NCI-H1694 (cell line): ENCODE measurements around the gene KIF19.
"Not testable (repeated sequence)": the region's sequence is repeated elsewhere in the genome, so short reads cannot be mapped to it uniquely, and the experiment has no call there.

Source experiments
- DNase-seq: peaks from one replicate; lab custom pipeline; 2025; lab: John Stamatoyannopoulos, UW

KIF19 gene, protein sequence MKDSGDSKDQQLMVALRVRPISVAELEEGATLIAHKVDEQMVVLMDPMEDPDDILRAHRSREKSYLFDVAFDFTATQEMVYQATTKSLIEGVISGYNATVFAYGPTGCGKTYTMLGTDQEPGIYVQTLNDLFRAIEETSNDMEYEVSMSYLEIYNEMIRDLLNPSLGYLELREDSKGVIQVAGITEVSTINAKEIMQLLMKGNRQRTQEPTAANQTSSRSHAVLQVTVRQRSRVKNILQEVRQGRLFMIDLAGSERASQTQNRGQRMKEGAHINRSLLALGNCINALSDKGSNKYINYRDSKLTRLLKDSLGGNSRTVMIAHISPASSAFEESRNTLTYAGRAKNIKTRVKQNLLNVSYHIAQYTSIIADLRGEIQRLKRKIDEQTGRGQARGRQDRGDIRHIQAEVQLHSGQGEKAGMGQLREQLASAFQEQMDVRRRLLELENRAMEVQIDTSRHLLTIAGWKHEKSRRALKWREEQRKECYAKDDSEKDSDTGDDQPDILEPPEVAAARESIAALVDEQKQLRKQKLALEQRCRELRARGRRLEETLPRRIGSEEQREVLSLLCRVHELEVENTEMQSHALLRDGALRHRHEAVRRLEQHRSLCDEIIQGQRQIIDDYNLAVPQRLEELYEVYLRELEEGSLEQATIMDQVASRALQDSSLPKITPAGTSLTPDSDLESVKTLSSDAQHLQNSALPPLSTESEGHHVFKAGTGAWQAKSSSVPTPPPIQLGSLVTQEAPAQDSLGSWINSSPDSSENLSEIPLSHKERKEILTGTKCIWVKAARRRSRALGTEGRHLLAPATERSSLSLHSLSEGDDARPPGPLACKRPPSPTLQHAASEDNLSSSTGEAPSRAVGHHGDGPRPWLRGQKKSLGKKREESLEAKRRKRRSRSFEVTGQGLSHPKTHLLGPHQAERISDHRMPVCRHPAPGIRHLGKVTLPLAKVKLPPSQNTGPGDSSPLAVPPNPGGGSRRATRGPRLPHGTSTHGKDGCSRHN

DNA sequence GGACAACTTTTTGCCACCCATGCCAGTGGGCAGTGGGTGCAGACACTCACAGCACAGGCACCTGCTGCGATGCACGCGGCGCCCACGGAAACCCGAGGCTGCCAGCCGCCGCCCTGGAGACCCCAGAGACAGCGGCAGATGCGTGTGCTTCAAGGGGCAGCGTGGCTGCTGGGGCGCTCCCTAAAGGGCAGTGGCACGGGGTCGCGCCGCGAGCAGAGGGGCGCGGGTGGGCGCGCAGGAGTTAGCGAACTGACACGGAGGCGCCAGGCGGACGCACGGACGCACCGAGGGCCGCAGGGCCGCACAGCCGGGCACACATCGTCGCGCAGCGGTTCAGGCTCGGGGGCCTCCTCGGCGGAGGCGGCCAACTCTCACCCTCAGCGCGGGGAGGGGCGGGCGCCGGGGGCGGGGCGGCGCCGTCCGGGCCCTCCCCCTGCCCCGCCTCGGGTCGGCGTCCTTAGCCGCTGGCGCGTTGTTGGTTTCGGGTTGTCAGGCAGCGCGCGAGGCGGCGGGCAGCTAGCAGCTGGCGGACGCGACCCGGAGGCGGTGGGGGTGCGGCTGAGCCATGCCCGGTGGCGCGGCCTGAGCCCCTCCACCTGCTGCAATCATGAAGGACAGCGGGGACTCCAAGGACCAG lies at the start of gene KIF19:
Gene KIF19, plus strand, starts transcription at position 484 of the 637 bp plus-strand sequence. Its CDS starts 124 bp downstream, at position 608.
- DNase-seq, result no peak

DNA sequence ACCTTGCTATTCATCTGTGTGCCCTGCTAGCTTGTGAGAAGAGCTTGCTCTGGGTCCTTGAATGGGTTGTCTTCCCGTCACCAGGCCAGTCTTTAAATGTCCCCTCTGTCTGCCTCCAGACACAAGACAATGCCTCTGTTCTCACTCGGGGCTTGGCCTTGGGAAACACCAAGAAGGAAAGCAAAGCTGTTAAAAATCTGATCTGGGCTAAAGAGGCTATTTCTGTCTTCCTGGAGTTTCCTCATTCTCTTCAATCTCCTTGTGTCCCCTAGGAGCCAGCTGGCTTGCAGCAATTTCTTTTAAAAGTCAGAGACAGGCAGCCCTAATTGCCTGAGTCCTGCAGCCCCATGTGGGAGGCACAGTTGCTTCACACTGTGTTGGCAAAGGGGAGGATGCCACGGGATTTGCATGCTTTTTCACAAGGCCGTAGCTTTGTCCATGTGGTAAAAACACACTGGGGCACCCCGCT lies 49.5 kb upstream of the KIF19 start:
- no peak for DNase-seq

DNA sequence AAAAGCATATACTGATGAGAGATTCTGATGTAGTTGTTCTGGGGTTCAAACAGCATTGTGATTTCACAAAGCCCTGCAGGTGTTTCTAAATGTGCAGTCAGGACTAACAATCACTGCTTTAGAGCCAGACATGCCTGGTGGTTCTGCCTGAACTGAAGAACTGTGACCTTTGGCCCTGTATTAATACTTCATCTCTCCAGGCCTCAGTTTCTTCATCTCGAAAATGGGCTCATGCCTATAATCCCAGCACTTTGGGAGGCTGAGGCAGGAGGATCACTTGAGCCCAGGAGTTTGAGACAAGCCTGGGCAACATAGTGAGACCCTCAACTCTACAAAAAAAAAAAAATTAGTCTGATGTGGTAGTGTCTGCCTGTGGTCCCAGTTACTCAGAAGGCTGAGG lies 48.1 kb upstream of the KIF19 start:
- no peak for DNase-seq

DNA sequence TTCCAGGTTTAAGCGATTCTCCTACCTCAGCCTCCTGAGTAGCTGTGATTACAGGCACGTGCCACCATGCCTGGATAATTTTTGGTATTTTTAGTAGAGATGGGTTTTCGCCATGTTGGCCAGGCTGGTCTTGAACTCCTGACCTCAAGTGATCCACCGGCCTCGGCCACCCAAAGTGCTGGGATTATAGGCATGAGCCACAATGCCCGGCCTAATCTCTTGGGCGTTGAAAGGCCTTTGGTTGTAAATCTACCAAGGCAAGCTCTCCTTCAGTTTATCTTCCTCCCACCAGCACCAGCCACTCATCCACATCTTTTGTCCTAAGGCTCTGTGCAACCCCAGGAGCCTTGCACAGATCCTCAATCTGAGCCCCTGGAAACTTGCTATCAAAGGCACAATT lies 46.4 kb upstream of the KIF19 start:
- DNase-seq, result not testable (repeated sequence)

DNA sequence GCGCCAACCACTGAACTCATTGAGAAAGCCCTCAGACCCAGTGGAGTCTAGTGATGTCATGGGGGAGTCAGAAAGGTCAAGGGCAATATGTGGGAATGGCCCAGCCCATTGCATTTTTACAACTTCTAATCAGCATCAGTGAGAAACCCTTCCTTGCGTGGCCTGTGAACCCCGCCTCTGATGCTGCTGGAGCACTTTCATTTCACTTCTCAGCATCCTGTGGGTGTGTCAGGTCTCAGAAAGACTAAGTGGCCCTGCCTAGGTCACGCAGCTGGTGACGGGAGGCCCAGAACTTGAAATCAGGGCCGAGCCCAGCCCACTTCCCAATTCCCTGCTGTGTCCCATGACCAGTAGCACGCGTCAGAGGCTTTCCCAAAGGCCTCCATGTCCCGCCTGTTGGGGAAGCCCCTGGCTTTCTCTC lies 45.9 kb upstream of the KIF19 start:
- no peak for DNase-seq

DNA sequence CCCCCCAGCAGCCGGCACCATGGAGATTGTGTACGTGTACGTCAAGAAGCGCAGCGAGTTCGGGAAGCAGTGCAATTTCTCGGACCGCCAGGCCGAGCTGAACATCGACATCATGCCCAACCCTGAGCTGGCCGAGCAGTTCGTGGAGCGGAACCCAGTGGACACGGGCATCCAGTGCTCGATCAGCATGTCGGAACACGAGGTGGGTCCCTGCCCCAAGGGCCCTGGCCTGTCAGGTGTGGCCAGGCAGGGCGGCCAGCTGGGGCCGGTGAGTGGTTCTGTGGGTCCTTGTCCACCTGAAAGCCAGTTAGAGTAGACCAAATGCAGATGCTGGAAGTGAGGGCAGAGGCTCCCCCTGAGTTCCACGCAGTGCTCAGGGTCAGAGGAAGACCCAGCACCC lies 44.2 kb upstream of the KIF19 start:
- no peak for DNase-seq

DNA sequence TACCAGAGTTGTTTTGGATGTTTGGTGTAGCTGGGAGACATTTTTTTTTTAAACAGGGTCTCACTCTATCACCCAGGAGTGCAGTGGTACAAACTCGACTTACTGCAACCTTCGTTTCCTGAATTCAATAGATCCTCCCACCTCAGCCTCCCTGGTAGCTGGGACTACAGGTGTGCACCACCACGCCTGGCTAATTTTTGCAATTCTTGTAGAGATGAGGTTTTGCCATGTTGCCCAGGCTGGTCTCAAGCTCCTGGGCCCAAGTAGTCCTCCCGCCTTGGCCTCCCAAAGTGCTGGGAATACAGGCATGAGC lies 43.8 kb upstream of the KIF19 start:
- DNase-seq, result not testable (repeated sequence)

DNA sequence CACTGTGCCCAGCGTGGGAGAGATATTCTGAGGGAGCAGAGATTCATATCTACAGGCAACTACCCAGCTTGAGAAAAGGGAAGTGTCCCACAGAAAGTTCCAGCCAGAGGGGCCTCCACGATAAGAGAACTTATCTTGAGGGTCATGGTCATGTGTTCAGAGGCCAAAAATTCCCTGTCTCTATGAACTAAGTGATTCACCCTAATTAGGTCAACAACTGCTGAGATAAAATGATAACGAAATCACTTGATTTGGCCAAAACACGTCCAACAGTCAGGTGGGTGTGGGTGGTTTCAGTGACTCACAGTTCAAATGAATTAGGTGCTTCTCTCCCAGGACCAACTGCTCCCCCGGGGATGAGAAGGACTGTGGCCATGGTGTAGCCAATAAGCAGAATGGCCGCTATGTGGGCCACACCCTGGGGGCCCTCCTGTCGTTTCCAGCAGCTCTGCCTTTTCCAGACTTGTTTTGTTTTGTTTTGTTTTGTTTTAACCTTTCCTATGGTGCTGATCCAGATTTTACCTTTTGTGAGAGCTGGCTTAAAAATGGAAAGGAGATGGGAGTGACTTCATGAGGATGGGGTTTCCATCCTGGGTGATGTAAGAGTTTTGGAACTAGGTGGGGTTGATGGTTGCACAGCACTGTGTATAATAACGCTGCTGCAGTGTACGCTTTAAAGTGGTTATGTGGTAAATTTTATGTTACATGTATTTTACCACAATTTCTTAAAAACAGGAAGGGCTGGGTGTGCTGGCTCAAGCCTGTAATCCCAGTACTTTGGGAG lies 43.2 kb upstream of the KIF19 start:
- no peak for DNase-seq

DNA sequence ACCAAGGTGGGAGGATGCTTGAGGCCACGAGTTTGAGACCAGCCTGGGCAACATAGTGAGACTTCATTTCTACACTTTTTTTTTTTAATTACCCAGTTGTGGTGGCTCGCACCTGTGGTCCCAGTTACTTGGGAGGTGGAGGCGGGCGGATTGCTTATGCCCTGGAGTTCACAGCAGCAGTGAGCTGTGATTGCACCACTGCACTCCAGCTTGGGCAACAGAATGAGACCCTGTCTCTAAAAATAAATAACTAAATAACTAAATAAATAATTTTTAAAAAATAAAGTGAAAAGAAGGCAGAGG lies 42.7 kb upstream of the KIF19 start:
- DNase-seq, result no peak

DNA sequence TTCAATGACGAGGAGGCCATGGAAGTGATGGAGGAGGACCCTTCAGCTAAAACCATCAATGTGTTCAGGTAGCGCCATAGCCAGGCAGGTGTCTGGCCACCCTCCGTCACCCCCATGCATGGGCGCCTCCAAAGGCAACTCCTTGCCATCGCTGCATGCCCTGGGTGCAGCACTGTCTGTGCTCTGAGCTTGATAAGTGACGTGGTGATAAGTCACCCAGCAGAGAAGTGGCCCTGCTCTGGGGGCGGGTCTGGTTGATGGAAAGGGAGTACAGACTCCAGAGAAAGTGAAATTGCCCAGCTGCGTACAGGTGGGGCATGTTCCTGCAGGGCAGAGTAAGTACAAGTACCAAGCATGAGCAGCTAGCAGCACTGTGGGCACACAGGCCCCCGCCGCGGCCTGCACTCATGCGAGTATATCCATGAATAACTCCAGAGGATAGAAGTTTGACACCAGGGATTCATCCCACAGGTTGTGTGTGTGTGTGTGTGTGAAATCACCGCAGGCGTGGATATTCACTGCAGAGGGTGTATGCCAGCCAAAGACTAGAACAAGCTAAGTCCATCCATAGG lies 38.9 kb upstream of the KIF19 start:
- no peak for DNase-seq

DNA sequence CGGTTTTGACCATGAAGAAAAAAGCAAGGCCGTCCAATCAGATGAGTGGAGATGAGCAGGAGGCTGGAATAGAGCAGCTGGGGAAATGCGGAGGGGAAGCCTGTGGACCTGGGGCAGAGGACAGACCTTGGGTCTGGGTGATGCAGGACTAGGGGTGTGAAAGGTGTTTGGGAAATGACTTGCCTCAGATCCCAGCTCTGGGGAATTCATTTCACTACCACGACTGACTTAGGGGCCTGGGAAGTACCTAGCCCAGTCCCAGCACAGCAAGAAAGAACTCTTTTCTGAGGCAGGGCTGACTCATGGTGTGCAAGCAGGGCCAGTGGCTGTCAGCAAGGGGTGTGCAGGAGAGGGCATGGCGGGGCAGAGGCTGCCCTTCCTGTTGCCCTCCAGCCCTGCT lies 37.2 kb upstream of the KIF19 start:
- no peak for DNase-seq

DNA sequence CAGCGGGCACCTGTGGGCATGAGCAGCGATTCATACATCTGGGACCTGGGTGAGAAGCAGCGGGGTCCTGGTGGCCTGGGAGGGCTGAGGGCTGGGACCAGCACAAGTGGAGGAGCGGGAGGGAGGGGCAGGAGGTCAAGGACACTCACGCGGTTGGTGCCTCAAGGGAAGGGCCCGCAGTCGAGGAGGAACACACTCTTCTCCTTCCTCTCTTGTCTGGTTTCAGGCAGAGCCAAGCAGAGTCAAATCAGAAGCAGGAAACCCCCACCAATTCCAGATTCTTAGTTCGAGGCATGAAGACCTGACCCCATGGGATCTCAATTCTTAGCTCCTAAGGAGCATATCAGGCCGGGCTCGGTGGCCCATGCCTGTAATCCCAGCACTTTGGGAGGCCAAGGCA lies 36.3 kb upstream of the KIF19 start:
- DNase-seq, result no peak

DNA sequence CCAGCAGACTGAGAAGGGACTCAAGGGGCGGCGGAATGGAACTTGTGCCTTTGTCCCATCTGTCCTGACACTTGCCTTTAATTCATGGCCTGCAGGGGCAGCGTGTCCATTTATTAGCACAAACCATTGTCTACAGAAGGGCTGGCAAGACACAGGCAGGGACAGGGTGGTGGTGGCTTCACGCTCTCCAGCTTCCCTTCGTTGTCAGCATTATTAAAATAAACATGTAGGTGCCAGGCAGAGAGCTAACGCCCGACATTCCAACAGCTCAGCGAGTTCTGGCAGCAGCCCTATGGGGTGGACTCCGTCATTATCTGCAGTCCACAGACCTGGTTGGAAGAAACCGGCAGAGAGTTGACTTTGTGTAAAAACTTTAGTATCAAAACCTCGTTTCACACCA lies 35.7 kb upstream of the KIF19 start:
- DNase-seq, result no peak

DNA sequence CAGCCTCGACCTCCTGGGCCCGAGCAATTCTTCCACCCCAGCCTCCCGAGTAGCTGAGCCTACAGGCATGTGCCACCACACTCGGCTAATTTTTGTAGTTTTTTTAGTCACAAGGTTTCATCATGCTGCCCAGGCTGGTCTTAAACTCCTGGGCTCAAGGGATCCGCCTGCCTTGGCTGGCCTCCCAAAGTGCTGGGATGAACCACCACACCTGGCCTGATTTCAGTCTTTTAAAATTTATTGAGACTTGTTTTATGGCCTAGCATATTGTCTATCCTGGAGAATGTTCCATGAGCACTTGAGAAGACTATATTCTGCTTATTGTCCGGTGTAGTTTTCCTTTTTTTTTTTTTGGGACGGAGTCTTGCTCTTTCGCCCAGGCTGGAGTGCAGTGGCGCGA lies 33.5 kb upstream of the KIF19 start:
- DNase-seq, result no peak

DNA sequence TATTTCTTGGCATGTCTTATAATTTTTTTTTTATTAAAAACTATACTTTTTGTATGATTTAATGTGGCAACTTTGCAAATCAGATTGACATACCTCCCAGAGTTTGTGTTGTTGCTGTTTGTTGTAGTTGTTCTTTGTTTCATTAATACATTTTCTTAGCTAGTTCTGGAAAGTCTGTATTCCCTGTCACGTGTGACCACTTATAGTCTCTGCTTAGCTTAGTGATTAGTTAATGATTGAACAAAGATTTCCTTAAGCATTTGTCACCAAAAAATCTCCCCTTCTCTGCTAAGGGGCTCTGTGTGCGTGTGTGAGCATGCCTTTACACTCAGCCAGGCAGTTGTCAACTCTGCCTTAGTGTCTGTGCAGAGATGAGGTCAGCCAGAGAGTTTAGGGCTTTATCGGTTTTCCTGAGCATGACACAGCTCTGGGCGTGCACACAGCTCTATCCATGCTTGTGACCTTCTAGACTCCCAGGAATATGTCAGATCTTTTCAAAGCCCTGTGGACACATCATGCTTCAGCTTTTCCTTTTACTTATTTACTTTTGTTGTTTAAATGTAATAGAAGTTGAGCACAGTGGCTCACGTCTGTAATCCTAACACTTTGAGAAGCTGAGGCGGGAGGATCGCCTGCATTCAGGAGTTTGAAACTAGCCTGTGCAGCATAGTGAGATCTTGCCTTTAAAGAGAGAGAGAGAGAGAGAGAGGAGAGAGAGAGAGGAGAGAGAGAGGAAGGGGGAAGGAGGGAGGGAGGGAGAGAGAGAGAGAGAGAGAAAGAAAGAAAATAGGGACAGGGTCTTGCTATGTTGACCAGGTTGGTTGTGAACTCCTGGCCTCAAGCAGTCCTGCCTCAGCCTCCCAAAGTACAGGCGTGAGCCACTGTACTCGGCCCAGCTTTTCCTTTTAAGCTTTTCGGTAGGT lies 30.1 kb upstream of the KIF19 start:
- DNase-seq, result no peak

DNA sequence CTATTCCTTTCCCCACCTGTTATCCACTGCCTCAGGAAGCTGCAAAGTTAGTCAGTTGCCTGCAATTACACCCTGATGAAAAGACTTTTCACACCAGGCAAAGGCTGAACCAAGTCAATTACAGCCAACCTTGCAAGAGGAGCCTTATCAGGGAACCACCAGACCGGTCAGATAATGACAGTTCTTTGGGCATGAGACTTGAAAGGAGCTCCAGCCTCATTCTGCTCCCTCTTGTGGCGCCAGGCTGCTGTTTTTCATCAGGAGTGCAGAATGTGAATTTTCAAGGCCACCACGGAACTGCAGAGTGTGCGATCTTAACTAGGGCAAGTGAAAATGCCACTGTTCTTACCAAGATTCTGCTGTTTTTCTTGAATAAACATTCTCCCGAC lies 29.5 kb upstream of the KIF19 start:
- peak; percentile 44 for DNase-seq

DNA sequence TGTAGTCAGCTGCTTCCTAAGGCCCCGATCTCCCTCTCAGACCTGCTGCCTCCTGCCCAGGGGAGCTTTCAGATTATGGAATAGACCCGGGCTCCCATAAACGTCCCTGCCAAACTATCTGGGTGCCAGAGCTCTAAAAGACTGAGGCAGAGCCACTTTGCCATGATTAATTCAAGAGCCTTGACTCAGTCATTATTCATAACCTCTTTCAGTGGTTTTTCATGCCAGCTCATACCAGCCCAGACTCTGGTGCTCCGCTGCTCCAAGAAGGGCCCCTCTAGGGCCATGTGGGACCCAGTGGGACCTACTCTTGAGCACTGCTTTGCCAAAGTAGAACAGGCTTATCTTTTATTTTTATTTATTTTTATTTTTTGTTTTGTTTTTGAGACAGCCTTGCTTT lies 28.1 kb upstream of the KIF19 start:
- DNase-seq, result no peak

DNA sequence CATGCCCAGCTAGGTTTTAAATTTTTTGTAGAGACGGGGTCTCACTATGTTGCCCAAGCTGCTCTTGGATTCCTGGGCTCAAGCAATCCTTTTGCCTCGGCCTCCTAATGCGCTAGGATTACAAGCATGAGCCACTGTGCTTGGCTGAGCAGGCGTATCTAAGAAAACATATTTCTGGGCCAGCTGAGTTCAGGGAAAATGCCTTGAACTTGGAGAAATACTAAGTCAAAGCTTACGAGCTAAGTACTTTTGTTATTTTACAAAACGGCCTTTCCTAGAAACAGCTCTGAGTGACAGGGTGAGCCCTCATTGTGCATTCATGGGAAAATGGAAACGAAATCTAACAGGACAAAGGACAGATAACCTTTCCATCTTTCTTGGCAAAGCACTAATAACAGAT lies 27.2 kb upstream of the KIF19 start:
- no peak for DNase-seq

DNA sequence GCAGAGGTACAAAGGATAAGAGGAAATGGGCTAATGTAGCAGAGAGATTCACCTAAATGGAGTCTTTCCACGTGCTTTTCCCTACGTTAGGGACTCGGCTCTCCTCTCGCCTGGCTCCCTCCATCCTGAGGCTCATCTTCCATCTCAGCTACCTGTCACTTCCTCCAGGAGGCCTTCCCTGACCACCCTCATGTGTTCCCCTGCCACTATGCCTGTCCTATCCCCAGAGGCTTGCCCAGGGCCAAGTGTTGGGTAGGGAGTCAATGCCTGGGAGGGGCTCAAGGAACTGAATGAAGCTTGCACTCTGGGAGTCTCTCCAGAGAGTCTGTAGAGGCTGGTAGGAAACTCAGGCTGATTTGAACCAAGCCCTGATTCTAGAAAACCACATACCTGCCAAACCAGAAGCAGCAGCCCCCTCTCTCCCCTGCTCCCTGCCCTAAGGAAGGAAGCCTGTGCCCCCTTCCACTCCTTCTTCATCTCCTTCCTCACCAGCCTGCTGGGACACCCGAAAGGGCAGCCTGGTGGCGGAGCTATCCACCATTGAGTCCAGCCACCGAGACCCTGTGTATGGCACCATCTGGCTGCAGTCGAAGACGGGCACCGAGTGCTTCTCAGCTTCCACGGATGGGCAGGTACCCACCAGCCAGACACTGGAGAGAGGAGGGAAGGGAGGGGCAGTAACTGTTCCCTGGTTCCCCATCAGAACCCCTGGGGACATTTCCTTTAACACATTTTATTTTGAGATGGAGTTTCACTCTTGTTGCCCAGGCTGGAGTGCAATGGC lies 26.6 kb upstream of the KIF19 start:
- no peak for DNase-seq

DNA sequence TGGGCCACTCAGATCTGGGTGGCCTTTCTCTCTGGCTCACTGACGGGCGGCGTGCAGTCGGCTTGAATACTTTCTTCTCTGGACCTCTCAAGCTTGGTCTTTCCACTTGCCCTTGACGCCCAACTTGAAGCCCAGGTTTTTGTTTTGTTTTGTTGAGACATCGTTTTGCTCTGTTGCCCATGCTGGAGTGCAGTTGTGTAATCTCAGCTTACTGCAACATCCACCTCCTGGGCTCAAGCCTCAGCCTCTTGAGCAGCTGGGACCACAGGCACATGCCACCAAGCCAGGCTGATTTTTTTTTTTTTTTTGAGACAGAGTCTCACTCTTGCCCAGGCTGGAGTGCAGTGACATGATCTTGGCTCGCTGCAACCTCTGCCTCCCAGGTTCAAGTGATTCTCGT lies 22.7 kb upstream of the KIF19 start:
- DNase-seq, result no peak
